Fibroblast of skin of left quadriceps (primary cell): ENCODE results near the gene DNAJC15.

Experiments used
- DNase-seq, 2 experiments: peaks; one replicate each; pipeline ENCODE4 v3.0.0-alpha.2; 2013; ENCODE audit warnings: low read depth in 2 of 2

The DNAJC15 gene

DNA sequence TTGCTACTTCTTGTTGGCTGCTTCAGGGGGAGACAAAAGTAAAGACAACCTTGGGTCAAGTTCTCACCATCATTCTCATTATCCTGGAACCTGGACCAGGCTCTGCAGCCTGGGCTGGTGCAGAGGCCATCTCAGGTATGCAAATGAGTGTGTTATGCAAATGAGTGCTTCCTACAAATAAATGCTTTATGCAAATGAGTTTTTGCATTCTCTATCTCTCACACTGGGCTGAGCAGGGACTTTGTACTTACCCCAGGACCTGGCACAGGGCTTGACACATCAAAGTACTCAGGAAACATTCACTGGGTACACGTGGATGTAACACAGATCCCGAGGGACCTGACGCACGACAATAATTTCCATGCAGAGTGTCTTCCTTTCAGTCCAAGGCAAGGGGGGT is 103.0 kb downstream of the DNAJC15 start:
- DNase-seq: no peak

DNA sequence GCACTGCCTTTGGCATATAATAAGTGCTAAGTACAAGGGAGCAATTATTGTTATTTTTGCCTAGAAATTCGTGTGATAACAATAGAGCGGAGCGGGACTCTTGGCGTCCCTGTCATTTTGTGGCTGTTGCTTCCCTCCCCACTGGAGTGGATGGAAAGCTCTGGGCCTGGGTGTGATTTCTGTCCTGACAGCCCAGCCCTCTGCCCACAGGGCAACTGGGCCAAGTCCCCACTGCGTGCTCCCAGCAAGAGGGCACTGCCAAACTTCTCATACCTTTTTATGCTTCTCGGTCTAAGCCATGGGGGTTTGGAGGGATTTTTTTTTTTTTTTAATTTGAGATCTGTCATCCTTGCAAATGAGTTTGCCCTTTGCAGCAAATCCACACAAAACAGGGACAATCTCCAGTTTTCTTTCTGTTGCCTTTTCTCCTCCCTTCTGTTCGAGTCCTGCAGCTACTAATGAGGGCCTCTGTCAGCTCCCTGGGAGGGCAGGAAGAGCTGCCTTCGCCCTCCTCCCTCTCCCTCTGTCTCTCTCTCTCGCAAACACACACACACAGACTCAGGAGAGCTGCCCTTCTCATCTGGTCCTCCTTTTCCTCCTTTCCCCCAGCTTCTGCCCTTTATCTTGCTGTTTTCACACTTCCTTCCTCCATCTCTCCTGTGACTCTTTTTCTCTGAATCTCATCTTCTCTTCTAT is 103.9 kb downstream of the DNAJC15 start:
- DNase-seq: no peak

DNA sequence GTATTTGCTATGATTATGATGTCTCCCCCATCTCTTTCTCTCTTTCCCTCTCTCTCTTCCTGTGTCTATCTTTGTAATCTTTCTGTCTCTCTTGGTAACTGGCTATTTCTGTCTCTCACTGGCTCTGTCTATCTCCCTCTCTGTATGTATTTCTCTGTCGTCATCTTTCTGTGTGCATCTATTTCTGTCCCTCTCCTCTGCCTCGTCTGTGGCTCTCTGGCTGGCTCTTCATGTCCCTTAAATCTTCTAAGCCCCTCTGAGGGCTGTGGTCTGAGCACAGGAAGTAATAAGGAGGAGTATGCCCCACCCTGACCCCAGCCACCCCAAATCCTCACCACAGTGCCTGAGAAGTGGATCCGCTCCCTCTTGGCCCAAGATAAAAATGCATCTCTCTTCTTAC is 104.4 kb downstream of the DNAJC15 start:
- DNase-seq: no peak

DNA sequence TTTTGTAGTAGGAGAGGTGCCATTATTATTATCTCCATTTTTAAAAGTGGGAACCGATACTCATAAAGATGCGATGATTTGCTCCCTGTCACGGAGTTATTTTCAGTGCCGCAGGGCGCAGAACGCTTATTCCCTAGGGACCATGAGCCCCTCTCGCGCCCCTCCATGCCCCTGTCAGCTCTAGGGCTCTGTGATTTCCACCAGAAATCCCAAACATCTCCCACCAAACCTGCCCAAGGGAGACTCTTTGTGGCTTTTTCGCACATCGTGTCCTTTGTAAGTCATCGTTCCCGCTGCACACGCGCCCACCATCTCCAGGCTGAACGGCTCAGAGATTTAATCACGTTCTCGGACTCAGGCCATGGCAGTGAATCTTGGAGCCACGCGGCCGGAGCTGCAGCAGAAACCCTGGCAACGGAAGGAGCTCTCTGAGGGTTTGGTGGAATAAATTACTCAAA is 105.1 kb downstream of the DNAJC15 start:
- DNase-seq: no peak

DNA sequence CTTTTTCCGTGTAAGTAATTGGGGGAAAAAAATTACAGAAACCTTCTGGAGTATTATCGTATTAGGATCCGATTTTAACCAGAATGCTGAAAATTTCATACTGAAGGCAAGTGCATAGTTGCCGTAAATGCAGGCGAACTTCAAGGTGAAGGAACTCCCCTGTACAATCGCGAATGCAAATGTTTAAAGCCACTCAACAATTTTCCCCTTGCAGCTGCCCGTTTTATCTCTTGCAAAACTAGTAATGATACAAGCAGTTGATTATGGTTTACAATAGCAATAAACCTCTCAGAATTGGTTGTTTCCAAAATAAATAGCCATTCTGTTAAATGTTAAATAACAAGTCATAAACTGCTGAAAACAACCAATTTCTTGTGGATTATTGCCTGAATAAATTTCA is 105.7 kb downstream of the DNAJC15 start:
- no peak for DNase-seq

DNA sequence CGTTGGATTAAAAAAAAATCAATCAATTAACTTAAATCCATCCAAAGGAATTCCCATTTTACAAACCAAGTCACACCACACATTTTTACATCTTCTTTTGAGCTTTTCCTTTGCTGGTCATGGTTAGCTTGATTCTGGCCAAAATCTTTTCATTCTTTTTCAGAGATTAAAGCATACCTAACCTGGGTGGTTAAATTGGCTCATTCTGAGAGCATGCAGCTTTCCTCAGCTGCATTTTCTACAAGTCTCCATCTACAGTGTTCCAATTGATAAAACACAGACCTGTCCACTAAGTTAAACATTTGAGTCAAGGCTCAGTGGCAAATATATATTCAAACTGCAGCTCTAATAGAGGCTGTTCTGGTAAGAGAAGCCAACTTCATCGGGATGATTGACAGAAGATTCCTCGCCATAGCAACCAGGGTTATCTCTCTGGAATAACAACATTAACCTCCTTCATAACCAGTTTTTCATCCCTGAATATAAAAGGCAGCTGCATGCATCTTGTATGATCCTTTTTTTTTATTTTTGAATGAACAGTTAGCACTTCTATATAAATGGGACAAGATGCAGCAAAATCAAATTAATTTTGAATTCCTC is 106.2 kb downstream of the DNAJC15 start:
- DNase-seq: no peak

DNA sequence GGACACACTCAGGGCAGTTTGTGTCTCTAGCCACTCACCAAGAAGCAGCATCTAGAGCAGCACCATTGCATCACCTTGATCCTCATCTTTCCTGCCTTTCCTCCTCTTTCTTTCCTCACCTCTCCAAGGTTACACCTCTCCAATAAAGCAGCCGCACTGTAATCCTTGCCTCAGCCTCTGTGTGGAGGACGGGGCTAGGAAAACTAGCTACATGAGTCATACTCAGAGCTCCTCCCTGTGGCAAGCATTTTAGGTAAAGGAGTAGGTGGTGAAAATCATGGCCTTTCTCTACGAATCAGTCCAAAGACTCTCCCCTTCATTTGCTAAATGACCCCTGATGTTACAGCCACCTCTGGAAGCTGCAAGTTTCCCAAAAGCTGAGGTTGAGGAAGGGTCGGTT is 108.9 kb downstream of the DNAJC15 start:
- no peak for DNase-seq

DNA sequence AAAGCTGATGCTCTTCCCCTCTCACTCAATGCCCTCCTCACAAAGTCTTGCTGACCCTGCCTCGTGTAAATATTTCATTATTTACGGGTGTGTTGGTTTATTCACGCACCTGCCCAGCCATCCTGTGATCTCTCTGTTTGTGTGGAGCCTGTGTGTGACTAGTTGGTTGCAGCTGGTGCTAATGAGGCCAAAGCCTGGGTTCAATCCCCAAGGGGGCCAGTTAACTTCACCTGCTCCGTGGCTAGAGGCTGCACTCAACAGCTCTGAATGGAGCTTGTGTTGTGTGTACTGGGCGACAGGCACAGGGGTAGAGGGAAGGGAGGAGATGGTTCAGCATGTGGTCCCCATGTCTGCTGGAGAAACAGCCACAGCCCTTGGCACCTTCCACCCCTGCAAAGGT is 109.5 kb downstream of the DNAJC15 start:
- DNase-seq: no peak

DNA sequence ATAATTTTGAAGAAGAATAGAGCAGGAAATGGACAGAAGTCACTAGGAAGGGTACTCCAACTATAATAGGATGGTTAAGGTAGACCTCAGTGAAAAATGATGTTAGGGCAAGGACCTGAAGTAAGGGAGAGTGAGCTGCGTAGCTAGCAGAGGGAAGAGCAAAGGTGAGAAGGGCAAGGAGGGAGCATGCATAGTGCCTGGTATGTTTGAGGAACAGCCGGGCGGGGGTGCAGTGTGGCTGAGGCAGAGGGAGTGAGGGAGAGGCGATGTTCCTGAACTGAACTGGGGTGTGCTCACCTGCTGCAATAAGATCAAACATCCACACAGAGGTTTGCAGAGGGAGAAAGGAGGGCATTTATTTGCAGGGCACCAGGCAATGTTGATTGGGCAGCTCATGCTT is 110.4 kb downstream of the DNAJC15 start:
- DNase-seq: no peak

DNA sequence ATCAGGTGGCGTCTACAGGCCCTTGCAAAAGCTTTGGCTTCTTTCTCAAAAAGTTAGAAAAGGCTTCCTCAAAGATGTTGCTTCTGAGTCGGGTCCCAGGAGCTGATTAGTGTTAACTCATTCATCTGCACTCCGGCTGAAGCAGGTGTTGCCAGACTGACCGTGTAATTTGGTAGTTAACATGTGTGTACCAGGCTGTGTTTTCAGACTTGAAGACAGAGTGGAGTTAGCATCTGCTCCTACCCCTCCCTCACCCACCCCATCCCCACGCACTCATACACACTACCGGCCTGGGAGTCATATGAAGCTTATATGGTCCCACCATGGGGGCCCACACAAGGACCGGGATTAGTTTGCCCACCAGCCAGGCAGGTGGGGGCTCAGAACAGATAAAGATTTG is 111.5 kb downstream of the DNAJC15 start:
- no peak for DNase-seq

DNA sequence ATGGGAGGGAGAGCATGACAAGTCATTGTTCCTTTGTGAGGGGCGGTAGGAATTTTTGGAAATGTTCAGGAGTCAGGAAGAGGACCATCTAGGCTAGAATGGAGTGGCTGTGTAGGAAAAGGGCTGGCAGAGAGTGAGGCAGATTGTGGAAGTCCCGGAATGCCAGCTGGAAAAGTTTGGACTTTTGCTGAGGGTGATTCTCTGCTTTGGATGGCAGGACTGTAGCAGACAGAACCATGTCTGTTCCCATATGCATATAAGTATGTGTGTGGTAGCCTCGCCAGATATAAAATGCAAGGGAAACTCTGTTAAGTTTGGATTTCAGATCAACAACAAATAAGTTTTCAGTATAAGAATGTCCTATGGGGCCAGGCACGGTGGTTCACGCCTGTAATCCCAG is 112.1 kb downstream of the DNAJC15 start:
- DNase-seq: no peak

DNA sequence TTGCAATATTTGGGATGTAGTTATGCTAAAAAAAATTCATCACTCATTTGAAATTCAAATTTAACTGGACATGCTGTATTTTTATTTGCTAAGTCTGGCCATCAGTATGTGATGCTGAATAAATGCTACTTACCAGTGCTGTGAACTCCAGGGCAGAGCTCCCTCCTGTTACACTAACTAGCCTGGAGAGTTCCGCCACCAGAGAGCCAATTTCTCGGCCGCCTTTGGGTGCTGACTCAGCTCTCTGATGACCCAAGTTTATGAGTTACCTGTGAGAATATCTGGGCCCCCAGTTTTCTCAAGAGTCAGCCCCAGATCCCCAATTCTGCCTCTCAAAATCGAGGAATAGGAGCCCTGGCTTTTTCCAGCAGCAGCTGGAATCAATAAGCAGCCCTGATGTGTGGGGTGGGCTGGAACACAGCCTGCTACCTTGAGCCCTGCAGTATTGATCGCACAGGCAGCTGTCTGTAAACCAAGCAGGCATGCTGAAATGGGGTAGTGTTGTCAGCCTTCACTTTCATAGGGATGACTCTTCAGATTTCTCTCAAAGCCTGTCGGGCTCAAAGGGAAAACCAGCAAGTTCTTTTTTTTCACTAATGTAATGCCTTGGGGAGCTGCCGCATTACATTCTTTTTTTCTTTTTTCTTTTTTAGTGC is 113.7 kb downstream of the DNAJC15 start:
- peak; percentile 38 to 48 for DNase-seq

DNA sequence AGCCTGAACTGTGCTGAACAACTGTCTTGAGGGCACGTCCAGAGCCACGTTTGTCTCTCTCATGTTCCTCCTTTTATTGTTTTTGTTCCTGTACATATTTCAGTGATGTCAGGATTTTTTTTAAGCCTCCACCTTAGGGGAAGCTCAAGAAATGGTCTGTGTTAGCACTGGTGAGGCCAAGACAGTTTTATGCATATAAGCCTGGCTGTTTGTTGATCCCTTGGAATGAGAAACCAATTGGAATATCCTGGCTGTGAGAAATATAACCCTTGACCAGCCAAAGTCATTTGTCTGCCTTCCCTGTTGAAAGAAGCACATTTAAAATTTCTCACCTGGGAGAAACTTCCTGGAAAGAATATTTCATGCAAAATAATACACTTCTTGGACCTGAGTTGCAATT is 115.8 kb downstream of the DNAJC15 start:
- DNase-seq: no peak

DNA sequence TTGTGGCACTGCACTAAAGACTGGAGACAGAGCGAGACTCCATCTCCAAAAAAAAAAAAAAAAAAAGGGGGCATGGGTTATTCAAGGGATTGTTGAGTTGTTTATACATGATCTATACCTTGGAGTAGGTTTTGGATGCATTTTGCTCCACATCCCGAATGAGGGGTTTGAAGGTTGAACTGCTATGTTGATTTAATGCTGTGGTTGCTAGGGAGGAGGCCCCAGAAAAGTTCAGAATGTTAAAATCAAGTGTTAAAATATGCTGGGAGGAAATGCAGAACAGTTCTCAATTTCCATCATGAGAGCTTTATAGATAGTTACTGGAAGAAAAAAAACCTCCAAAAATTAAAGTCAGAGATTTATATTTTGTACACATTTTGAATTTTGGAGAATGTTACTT is 116.5 kb downstream of the DNAJC15 start:
- DNase-seq: no peak

DNA sequence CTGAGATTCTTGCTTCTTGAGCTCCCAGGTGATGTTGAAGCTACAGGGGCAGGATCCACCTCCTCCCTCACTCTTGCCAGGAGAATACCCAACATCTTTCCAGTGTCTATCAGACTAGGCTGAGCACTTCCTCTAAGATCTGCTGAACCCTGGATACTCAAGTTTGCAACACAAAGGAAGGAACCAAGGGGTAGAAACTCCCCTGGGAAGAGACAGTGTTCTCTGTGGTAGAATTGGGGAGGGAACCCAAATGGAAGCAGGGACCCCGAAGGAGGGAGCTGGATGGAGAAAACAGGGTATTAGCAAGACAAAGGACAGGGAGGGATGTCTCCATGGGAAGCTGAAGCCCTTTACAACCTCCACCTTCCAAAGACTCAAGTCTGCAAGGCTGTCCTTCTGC is 117.6 kb downstream of the DNAJC15 start:
- DNase-seq: no peak

DNA sequence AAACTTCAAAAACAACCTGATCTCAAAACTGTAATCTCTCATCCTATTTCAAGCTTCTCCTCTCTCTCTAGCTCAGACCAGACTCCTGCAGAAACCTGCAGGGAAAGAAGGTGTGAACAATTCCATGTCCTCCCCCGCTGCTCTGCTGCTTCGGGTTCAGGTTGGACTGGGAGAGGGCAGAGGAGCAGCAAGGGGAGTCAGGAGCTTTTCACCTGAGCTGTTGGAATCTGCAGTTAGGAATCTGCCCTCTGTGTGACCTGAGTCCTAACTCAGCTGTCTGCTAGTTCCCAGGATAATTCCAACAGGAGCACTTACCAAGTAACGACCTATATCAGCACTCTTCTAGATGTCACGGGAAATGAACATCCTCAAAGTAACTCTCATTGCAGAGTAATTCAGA is 118.3 kb downstream of the DNAJC15 start:
- no peak for DNase-seq

DNA sequence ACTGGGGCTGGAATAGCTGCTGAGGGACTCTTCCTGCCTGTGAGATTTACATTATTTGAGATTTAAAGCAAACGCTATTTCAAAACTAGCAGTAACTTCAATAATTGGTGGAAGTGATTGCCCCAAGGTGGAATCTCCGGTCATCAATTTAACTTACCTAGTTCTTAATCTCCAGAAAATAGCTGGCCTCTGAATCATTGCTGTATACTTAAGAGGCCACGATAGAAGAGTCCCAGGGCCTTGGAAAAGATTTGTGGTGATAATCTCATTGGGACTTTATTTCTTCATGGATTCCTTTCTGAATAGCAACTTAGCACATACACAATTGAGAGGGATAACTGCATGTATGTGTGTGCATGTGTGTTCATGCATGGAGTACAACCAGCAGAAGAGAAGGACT is 120.2 kb downstream of the DNAJC15 start:
- no peak for DNase-seq

DNA sequence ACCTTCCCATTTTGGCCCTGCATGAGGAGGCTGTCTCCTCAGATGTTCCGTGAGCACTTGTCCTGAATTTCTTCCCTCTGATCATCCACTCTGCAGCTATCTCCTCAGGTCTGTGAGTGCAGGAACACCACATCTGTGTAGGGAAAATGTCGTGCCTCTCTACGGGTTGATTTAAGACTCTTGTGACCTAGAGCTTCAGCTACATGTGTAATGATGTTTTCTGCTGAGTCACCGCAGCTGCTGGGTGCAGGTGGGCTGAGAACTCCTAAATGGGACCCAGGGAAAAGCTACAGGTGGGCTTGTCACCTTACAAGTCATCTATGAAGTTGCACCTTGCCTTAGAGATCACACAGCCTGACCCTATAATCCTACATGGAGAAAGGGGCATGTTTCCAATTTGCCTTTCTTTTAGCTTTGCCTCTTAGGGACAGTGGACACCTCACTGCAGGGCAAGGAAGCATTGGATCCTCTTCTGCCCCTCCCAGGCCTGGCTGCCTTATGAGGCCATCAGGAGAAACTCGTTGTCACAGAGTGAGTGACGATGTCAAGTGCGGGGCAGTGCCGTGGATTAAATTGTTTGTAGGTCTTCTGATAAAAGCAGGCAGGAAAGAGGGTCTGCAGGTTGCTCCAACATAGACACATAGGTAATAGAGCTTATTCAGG is 122.3 kb downstream of the DNAJC15 start:
- no peak for DNase-seq

DNA sequence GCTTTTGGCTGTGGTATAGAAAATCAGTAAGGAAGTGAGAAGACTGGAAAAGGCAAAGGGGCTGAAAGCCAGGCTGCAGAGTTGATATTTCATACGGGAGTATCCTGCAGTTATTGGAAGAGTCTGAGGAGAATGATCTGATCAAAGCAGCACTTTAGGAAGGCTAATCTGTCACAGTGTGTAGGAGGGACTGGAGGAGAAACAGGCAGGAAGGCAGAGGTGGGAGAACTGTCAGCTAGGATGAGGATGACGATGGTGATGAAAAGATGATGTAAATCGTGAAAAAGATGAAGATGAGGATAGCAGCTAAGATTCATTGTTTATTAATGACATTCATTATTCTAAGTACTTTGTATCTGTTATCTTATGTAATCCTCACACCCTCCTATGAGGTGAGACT is 123.0 kb downstream of the DNAJC15 start:
- no peak for DNase-seq

DNA sequence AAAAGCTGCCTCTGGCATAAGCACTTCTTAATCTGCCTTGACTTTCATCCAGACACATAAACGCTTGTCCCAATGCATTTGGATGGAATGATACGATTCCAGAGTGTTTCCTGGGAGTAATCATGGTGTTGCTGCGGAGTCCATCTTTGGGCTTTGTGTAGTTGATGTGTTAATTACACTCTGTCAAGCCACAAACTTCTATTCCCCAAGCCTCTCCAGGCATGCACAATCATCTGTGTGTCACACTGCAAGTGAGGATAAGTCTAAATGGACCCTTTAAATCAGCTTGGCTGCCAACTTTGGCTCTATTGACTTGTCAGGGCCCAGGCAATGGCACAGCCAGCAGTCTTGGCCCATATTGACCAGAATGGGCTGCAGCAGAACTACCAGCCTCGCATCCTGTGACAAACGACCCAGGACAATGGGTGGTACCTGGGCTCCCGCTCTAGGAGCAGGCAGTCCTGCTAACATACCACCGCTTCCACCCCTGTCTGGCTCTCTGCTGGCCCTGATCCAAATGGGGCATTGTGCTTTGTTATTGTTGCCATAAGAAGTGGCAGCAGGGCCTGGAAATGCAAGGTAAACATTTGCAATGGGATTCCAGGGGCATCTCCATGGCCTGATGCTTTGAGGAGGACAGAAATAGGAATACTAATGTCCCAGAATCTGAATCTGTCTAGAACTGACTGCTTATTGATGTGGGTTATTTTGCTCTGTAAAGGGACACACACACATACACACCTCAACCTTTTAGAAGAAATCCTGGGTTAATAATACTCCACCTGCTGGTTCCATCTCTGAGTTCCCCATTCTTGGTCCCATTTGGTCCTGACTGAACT is 127.2 kb downstream of the DNAJC15 start:
- no peak for DNase-seq

DNA sequence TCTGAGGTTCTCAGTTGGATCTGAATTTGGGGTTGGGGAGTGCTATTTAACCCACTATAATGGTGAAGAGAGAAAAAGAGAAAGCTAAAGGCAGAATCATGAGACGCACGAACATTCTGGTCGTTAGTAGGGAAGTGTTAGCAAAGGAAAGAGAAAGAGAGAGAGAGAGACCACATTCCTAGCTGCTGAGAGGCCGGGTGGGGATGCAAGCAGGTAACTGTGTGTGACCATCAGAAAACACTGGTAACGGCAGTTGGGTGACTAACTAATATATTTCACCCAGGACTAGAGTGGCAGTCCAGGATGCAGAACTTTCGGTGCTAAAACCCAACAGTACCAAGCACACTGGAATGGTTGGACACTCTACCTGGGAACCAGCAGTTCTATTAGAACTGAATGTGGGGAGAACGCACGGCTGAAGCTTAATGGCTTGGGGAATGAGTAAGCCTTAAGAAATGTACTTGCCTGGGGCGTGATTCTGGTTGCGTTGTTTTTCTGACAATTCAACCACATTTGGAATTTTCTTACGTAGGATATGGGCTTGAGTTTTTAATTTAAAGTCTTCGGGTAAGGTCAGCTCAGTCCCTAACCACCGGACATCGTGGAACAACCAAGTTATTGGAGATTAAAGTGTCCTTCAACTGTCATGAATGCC is 130.2 kb downstream of the DNAJC15 start:
- peak in 1 of 2 experiments; percentile 29 for DNase-seq
